Subcutaneous adipose tissue (tissue), 4 donors: ENCODE data around the gene FAM210A. TPM values are rescaled to one million over a fixed set of nuclear protein-coding genes. Genes with fewer than 3 reads are reported as not detected.

ENCODE experiments used
- total RNA-seq, 4 donors: library from RNA; depleted of rRNA; stranded (reverse); fragments of >200 nt; gene quantifications; one replicate each; pipeline ENCODE4 v1.1.0, GENCODE V29; 2016
- TF ChIP-seq, protein P1 (sequence below): fragments of 450-650 bp; IDR thresholded peaks from one replicate; pipeline ENCODE4 v1.5.1; 2016; ENCODE audit warnings: low read depth, mild to moderate bottlenecking, control low read depth, antibody characterized with exemption, moderate library complexity

Gene FAM210A
- total RNA-seq, 4 donors from 2014 or later = 4.3 to 14.2 (median 10.7) TPM

DNA sequence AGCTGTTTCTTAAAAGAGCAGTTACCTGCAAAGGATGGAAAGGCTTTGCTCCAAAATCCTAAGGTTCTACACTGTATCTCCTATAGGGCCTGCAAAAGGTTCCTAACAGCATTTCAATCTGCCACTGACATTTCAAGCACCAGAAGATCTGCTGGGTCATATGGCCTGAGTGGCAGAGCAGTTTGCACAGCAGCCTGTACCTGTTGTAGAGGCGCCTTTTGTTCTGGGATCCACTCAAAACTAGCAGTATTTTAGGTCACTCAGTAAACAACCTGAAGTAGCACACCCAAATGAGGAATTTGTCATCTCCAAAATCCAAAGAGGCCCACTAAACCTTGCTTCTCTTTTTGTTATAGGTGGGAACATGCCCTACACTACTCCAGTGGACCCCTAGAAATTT, 6.2 kb downstream of the FAM210A start:
- TF ChIP-seq, protein P1, sequence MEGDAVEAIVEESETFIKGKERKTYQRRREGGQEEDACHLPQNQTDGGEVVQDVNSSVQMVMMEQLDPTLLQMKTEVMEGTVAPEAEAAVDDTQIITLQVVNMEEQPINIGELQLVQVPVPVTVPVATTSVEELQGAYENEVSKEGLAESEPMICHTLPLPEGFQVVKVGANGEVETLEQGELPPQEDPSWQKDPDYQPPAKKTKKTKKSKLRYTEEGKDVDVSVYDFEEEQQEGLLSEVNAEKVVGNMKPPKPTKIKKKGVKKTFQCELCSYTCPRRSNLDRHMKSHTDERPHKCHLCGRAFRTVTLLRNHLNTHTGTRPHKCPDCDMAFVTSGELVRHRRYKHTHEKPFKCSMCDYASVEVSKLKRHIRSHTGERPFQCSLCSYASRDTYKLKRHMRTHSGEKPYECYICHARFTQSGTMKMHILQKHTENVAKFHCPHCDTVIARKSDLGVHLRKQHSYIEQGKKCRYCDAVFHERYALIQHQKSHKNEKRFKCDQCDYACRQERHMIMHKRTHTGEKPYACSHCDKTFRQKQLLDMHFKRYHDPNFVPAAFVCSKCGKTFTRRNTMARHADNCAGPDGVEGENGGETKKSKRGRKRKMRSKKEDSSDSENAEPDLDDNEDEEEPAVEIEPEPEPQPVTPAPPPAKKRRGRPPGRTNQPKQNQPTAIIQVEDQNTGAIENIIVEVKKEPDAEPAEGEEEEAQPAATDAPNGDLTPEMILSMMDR = no peak

DNA sequence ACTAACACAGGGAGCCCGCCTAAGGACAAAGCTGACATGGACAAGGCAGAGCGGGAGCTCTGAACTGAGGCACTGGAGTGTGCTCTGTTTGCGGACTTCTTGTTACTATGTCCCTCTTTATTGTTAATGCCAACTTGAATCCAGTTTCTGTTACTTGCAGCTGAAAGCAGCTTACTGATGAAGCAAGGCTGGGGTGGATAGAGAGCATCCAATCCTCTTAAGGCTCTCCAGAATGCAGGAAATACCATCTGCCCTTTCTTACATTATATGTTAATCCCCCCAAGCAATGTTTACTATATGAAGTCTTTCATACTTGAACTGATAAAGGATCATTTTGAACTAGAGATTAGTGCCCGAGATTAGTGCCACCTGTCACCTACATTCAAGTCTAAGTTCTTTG, 9.4 kb downstream of the FAM210A start:
- TF ChIP-seq, protein P1 = no peak

DNA sequence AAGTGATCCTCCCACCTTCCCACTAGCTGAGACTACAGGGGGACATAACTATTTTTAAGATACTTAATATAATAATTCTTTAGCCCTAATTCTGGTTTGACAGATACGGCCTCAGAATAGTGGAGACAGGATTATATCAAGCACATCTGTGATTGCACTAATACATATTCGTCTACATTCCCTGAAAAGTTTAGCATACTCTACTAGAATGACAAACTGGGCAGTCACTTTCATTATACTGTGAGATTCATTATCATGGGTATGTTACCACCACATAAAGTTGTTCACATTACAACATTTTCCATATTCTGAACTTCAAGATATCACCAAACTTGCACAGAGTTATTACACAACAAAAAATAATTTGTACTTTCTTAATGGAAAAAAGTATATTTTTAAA, 11.0 kb downstream of the FAM210A start:
- TF ChIP-seq, protein P1 = no peak

DNA sequence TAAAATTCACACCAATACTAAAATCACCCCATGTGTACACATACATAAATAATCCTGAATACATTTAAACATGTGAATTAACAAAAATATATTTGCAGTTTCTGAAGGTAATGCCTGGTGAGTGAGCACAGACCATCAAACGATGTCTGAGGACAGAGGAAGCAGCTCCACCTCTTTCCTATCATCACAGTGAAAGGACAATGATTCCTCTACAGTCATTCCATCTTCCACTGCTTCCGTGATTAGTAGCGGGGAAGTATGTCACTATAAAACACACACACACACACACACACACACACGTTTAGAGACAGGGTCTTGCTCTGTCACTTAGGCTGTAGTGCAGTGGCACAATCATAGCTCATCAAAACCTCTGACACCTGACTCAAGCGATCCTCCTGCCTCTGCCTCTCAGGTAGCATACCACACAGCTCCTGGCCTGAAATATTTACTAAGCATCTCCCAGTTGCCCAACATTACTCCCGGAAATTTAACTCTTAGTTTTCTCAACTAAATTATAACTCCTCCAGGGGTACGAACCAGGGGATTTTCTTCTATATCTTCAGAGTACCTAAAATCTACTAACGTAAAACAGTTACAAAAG, 12.8 kb downstream of the FAM210A start:
- TF ChIP-seq, protein P1 = no peak

DNA sequence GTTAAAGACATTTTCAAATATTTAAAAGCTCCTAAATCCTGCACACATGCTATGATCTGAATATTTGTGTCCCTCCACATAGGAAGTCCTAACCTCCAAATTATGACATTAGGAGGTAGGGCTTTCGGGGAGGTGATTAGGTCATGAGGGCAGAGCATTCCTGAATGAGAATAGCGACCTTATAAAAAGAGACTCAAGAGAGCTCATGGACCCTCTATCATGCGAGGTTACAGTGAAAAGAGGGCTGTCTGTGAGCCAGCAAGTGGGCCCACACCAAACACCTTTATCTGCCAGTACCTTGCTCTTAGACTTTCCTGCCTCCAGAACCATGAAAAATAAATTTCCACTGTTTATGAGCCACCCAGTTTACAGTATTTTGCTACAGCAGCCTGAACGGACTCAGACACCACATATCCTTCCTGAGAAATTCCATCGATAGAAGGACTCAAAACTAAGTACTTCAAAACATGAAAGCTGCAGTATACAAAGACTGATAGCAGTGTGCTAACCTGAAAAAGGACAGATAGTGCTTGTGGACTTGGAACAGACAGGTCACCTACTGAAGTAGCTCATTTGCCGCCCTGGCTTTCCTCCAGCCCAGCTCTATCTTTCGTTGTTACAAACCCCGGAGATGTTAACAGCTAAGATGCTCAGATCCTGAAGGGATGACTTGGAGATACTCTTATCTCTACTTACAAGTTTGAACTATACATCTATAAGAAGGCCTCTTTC, 13.8 kb downstream of the FAM210A start:
- TF ChIP-seq, protein P1 = no peak

DNA sequence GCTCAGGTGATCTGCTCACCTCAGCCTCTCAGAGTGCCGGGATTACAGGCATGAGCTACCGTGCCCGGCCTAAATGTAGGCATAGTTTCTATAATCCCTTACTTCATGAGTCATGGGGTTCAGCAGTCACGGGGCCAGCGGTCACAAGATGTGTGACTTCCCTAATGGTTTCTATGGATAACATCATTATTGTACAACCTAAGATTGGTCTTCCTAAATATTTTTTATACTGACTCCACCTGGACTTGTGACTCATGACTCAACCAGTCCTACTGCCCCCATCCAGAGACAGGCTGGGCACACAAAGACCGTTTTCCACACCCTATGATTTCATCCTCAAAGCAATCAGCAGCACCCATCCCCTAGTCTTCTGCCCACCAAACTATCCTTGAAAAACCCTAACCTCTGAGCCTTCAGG, 15.9 kb downstream of the FAM210A start:
- TF ChIP-seq, protein P1 = no peak

DNA sequence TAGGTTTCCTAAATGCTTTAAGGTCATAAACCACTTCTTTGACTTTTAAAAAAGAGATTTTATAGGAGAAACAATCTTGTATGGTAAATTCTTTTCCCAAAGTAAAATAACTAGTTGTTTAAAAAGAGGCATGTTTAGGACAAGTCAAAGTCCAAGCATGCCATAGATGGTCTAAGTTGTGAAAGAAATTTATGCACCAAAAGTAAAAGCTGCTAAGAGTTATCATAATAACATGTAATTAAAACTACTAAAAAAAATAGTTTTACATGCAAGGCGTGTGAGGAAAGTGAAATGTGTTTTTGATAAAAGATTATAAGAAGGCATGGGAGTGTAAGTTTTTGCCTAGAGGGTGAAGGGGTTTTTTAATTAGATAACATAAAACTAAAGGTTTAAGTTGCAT, 22.5 kb downstream of the FAM210A start:
- TF ChIP-seq, protein P1 = no peak
